Eye (tissue), 1 donor: ENCODE measurements around the gene SRPK1.
"Not testable (repeated sequence)": the region's sequence is repeated elsewhere in the genome, so short reads cannot be mapped to it uniquely, and the experiment has no call there.

Source experiments
- DNase-seq: peaks from one replicate; pipeline ENCODE4 v3.0.0-alpha.2; 2015

Gene SRPK1

DNA sequence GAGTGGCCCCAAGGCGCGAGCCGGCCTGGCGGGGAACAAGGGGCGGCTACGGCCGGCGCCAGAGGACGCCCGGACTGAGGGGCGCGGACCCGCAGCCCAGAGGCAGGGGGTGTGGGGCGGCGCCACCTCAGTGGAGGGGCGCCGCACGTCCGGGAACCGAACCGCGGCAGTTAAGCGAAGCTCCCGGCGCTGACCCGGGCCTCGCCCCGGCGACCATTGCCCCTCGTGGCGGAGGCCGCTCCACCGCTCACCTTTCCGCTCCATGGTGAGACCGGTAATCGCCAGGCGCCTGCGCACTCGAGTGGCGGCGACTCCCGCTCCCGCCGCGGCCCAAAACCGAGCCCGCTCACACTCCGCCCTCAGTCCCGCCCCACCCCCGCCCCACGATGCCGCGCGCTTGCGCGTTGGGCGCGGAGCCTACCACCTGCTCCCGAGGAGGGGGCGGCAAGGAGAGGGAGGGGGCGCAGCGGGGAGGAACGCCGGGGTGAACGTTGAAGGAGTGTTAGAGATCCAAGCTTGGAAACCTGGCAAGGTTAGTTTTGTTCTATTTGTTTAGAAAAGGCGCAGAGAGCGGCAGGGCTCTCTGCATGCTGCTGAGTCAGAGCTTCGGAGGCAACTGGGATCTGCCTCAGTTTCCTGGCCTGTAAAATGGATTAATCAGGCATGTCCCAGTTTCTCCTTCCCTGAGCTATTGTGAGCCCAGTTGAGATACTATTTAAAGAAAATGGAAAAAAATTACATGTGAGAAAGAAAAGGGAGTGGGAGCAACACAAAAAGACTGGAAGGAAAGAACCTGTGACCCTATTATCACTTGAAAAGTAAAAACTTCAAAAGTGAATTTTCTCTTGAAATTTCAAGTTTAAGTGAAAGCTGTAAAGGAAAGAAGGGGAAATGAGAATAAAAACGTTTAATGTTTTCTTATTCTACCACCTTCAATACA is at the start of gene SRPK1:
SRPK1 (minus strand) TSS at position 306 of the 940 bp plus-strand sequence; CDS start at position 264, 42 bp downstream.
- DNase-seq: peak; percentile 95

DNA sequence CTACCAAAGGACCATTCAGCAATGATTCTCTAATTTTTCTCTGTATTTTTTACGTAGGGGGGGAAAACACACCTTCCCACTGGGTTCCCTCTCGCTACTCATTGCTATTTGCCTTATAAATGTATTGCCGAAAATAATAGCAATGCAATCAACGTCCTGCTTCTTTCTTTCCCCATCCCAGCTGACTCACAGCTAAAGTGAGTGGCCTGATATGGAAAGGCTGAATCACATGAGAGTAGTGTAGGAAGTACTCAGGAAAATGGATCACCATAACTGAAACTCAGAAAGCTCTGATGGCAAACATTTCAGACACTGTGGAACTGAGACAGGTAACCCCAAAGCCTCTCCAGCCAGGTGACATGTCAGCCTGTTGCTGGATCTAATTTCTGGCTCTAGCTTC is 49.3 kb upstream of the SRPK1 start:
- DNase-seq: no peak

DNA sequence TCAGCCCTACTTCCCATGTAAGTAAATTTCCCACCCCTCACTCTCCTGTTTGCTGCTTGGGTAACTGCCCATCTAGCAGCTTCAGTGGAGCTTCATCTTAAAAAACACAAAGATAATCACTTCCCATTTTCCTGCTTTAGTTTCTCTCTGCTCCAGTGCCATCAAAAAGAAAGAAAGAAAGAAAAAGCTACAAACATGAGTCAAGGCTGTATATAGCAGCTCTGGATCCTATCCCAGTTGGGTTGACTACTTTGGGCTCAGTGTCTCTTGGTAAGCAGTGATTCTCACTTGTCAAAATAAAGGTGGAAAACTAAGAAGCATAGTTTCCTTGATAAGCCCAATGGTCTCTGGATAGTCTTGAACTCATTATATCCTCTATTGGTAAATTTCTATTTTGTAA is 48.7 kb upstream of the SRPK1 start:
- no peak for DNase-seq

DNA sequence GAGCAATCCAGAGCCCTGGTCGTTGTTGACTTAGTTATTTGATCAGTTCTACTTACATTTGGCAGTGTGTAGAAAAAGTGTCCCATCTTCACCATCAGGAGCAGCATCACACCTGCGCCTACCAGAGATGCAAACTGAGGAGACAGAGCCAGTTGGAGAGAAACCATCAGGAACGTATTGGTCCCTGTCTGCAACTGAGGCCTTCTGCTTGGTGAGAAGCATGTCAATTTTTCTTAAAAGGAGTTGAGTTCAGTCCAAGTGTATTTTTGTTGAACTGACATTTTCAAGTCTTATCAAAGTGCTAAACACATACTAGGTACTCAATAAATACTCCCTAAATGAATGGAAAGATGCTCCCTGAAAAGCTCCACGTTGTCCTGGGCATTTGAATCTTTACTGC is 47.9 kb upstream of the SRPK1 start:
- no peak for DNase-seq

DNA sequence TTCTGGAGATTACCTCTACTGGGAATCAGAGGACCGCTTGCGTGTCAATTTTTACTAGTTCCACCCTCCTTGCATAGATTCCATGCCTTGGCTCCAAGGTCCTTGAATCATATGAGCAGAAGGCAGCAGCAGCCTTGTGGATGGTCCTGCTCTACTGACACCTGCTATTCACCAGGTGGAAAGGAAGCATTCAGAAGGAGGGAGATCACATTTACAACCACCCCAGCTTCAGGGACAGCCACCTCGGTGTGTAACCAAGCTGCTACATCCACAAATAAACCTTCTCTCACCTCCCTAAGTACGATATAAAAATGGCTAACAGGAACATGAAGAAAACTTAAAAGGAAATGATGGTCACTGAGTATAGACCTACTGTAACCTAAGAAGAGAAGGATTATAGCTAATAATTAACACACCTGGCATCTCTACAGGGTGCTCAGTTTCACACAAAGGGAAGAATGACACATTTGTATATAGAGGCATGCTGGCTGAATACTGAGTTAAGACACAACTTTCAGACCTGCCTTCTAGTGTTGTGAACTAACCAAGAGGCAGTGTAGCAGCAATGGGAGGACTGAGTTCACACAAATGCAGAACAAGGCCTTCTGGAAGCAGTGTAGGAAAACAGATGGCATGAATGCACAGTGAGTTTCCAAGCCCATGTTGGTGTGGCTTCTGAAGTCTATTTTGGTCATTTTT is 46.3 kb upstream of the SRPK1 start:
- no peak for DNase-seq

DNA sequence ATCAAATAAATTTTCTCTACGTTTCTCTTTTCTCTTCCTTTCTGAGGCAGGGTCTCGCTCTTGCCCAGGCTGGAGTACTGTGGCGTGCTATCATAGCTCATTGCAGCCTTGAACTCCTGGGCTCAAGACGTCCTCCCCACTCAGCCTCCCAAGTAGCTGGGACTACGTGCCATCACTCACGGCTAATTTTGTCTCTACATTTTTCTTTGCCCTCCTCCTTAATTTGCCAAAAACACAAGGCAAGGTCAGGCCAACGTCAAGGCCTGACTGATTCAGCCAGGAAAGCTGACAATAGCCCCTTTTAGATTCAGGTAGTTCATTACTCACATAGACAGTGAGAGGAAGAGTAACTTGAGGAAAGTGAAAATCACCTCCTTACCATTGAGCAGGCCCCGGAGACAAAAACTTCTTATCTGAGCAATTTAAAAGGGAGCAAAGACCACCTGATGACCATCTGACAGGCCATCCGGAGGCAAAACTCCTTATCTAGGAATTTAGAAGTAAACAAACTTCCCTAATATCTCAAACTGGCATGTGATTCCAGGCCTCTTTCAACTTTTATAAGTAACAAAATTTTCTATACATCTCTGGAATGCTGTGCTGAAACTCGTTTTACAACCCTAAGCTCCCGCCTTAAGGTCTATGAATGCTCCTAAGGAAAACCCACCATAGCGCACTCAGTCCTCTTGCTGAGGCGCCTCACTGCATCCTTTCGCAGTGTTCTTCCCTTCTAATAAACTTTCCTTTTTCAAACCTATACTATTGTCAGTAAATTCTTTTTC is 42.1 kb upstream of the SRPK1 start:
- DNase-seq: no peak

DNA sequence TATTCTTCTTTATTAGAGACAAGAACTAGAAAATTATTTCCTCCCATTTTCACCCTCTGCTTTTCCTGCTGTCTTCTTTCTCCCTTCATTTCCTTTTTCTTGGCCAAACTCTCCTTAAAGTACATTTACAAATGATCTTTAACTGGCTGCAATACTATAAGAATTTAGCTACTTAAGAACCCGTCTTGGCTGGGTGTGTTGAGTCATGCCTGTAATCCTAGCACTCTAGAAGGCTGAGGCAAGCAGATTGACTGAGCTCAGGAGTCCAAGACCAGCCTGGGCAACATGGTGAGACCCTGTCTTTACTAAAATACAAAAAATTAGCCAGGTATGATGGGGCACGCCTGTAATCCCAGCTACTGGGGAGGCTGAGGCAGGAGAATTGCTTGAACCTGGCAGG is 39.3 kb upstream of the SRPK1 start:
- no peak for DNase-seq

DNA sequence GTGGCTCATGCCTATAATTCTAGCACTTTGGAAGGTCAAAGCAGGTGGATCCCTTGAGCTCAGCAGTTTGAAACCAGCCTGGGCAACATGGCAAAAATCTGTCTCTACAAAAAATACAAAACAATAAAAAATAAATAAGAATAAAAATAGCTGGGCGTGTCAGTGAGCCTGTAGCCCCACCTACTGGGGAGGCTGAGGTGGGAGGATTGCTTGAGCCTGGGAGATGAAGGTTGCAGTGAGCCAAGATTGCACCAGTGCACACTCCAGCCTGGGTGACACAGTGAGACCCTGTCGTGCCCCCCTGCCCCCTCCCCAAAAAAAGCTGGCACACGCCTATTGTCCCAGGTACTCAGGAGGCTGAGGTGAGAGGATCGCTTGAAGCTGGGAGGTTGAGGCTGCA is 35.1 kb upstream of the SRPK1 start:
- no peak for DNase-seq

DNA sequence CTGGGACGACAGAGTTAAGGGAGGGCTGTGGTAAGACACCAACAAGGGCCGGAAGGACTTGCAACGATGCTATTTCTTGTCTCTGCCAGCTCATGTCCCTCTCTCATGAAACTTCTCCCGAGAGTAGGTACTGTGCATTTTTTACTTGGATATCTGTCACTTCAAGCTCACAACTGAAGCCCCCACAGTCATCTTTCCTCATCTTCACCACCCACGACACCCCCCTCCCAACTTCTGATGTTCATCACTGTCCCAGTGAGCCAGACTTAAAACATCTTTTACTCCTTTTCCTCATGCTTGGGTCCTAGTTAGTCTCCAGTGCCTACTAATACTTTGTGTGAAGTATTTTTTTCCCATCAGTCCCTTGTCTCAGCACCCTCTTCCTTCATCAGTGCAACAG is 34.6 kb upstream of the SRPK1 start:
- no peak for DNase-seq

DNA sequence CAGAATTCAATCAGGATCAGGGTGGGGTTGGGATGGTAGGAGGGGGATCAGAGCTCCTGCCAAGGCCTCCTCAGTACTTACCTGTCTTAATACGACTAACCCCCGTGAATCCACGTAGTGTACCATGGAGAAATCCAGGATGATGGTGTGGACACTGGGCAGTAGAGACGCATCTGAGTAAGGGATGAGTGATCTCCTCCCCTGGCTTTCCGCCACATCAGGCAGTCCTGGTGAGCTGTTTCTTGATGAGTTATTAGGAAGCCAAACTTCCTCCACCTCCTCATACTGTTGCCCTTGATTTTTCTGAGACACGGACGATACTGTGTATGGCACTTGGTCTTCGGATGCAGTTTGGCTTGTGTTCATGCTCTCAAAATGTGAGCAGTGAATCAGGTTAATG is 34.2 kb upstream of the SRPK1 start:
- no peak for DNase-seq

DNA sequence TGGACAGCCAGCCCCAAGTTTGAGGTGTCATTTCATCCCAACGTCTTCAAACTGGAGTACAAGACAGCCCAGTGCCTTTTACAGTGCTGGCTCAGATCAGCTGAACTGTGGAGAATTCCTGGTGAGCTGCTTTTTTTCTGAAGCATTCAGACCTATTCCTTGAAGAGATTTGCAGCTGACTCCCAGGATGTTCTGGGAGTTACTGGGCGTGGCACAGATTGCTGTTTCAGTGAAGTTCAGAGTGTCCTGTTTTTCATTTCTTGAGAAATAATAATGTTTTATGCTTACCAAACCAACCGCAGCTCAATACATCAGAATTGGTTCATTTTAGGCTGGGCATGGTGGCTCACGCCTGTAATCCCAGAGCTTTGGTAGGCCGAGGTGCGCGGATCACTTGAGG is 33.4 kb upstream of the SRPK1 start:
- DNase-seq: no peak

DNA sequence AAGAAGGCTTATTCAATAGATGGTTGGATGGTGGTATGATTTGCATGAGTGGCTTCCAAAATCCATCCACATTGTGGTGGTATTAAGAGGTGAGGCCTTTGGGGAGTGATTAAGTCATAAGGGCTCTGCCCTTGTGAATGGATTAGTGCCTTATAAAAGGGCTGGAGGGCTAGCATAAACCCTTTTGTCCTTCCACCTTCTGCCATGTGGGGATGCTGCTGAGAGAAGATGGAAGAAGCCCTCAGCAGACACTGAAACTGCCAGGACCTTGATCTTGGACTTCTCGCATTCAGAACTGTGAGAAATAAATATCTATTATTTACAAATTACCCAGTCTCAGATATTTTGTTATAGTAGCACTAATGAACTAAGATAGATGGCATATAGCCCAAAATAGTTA is 27.8 kb upstream of the SRPK1 start:
- no peak for DNase-seq

DNA sequence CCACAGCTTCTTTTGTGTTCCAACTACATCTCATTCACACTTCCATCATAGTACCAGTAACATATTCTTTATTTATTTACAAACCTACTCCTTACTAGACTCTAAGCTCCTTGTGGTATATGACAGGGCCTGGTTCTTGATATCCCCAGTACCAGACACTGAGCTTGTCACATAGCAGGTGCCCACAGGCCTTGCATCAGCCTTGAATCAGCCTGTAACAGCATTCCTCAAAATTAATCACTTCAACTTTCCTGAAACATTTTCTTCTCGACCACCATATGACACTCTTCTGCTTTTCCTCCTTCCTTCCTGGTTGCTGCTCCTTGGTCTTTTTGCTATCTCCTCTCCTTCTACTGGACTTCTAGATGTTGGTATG is 24.7 kb upstream of the SRPK1 start:
- DNase-seq: no peak

DNA sequence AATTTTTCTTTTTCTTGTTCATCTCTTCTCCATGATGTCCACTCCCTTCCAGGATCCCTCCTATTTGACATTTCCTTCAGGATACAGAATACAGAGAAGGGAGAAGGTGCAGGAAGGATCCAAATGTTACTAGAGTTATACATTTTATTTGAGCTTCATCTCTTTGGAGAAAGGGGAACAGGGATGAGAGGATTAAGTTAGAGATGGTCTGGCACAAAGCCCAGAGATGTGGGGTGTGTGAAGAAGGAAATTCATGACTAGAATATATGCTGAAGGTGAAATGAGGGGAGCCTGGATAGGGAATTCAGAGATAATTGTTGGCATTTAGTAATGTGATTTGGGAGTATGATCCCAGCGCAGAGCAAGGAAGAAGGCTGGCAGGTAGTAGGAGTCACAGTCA is 22.5 kb upstream of the SRPK1 start:
- DNase-seq: no peak

DNA sequence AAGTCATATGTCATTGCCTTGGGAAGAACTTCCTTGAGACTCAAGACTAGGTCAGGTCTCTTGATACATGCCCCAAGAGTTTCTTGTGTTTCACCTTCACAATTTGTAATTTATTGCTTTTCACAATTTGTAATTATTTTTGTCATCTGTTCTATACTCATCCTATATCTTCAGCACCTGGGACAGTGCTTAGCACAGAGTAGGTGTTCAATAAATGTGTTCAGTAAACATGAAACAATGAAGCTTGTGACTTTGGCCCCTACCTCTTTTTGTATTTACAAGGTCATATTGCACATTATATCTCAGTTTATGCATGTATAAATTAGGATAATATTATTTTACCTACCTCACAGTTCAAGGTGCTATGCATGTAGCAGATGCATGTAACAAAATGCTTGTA is 21.5 kb upstream of the SRPK1 start:
- DNase-seq: no peak

DNA sequence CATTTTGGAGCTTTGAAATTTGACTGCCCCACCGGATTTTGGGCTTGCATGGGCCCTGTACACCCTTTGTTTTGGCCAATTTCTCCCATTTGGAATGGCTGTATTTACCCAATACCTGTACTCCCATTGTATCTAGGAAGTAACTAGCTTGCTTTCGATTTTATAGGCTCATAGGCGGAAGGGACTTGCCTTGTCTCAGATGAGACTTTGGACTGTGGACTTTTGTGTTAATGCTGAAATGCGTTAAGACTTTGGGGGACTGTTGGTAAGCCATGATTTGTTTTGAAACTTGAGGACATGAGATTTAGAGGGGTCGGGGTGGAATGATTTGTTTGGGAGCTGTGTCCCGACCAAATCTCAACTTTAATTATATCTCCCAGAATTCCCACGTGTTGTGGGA is 20.3 kb upstream of the SRPK1 start:
- not testable (repeated sequence) for DNase-seq

DNA sequence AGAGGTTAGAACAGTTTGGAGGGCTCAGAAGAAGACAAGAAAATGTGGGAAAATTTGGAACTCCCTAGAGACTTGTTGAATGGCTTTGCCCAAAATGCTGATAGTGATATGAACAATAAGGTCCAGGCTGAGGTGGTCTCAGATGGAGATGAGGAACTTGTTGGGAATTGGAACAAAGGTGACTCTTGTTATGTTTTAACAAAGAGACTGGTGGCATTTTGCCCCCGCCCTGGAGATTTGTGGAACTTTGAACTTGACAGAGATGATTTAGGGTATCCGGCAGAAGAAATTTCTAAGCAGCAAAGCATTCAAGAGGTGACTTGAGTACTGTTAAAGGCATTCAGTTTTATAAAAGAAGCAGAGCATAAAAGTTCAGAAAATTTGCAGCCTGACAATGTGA is 19.1 kb upstream of the SRPK1 start:
- not testable (repeated sequence) for DNase-seq

DNA sequence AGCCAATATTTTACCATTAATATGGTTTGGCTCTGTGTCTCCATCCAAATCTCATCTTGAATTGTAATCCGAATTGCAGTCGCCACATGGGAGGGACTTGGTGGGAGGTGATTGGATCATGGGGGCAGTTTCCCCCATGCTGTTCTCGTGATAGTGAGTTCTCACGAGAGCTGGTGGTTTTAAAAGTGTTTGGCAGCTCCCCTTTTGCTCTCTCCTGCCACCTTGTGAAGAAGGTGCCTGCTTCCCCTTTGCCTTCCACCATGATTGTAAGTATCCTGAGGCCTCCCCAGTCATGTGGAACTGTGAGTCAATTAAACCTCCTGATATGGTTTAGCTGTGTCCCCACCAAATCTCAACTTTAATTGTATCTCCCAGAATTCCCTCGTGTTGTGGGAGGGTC is 18.4 kb upstream of the SRPK1 start:
- DNase-seq: not testable (repeated sequence)

DNA sequence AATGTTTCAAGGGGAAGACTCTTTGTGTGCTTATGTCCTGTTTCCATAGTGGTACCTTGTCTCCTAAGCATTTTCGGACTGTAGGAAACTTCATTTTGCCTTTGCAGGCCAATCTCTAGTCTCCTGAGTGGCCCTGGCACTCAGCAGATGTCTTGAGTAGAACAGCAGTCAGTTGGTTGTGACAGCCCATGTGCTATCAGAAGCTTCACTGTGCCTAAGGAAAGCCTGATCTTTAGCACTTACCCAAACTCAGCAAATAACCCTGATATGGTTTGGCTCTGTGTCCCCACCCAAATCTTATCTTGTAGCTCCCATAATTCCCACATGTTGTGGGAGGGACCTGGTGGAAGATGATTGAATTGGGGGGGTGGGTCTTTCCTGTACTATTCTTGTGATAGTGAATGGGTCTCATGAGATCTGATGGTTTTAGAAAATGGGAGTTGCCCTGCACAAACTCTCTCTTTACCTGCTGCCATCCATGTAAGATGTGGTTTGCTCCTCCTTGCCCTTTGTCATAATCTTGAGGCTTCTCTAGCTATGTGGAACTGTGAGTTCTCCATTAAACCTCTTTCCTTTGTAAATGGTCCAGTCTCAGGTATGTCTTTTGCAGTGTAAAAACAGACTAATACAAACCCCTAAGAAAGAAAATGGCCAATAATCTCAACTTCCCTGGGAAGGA is 15.9 kb upstream of the SRPK1 start:
- DNase-seq: no peak

DNA sequence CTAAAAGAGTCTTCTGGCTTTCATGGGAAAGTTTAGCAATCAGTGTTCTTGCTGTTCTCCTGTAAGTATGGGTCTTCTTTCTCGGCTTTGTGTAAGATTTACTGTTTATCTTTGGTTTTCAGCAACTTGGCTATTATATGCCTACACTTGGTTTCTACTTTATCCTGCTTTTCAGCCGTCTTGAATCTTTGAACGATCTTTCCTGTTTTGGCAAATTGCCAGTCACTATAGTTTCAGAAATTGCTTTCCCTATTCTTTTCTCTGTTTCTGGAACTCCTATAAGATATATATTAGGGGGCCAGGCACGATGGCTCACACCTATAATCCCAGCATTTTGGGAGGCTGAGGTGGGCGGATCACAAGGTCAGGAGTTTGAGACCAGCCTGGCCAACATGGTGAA is 14.6 kb upstream of the SRPK1 start:
- no peak for DNase-seq

DNA sequence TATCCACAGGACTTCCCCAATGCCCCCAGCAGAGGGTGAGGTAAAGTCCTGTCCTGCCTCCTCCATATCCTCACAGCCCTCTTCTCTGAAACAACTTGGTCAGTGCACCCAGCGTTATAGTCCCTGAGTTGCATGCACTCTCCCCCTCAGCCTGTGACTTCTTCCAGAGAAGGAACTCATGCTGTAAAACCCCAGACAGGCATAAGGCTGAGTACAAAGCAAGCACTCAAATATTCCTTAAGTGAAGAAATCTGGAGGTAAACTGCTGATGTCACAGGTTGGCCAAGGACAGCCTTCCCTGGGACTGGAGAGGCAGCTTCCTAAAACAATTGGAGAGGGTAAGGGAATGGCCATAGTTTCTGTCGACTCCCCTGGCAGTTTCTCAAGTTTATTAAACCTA is 12.9 kb upstream of the SRPK1 start:
- no peak for DNase-seq

DNA sequence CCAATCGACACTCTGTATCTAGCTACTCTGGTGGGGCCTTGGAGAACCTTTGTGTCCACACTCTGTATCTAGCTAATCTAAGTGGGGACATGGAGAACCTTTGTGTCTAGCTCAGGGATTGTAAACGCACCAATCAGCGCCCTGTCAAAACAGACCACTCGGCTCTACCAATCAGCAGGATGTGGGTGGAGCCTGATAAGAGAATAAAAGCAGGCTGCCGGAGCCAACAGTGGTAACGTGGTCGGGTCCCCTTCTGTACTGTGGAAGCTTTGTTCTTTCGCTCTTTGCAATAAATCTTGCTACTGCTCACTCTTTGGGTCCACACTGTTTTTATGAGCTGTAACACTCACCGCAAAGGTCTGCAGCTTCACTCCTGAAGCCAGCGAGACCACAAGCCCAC is 11.0 kb upstream of the SRPK1 start:
- DNase-seq: not testable (repeated sequence)

DNA sequence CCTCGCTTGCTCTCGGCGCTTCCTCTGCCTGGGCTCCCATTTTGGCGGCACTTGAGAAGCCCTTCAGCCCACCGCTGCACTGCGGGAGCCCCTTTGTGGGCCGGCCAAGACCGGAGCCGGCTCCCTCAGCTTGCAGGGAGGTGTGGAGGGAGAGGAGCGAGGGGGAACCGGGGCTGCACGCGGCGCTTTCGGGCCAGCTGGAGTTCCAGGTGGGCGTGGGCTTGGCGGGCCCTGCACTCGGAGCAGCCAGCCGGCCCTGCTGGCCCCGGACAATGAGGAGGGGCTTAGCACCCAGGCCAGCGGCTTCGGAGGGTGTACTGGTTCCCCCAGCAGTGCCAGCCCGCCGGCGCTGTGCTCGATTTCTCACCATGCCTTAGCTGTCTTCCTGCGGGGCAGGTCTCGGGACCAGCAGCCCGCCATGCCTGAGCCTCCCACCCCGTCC is 10.2 kb upstream of the SRPK1 start:
- no peak for DNase-seq
